GM12878 (cell line): ENCODE measurements around the gene PARVA. TPM values are rescaled to one million over a fixed set of nuclear protein-coding genes. Genes with fewer than 3 reads are reported as not detected.

ENCODE experiments used
- ATAC-seq: fragments of 200-7000 bp; cut with Tn5 transposase; 3 replicates; pipeline ENCODE4 v1.9.1; 2020; ENCODE audit warnings: mild to moderate bottlenecking, moderate library complexity
- BruUV-seq: library from RNA; stranded (reverse); fragments of 400-500 nt; replicated peaks from 2 replicates; lab custom pipeline; 2021; lab: Mats Ljungman, UMichigan
- CTCF ChIA-PET: fragments of 300-600 bp; sonication (Branson Sonifier 250); formaldehyde crosslinking; extraction: SDS; loops from one replicate; lab custom pipeline; 2021; ENCODE audit warnings: inconsistent platforms; lab: Yijun Ruan, JAX
- POLR2A ChIA-PET: fragments of 350-600 bp; formaldehyde crosslinking; extraction: SDS; loops from one replicate; lab custom pipeline; 2021; ENCODE audit warnings: inconsistent platforms; lab: Charles Lee
- RAD21 ChIA-PET: fragments of 300-600 bp; sonication (Branson Sonifier 250); formaldehyde crosslinking; loops from one replicate; lab custom pipeline; 2023; ENCODE audit warnings: antibody characterized with exemption; ENCODE audit not compliant: unreplicated experiment; lab: Charles Lee
- SMC1A ChIA-PET: fragments of 300-600 bp; sonication (Branson Sonifier 250); formaldehyde crosslinking; loops from one replicate; lab custom pipeline; 2023; ENCODE audit not compliant: unreplicated experiment, uncharacterized antibody; lab: Charles Lee
- DNase-seq: peaks from one replicate; pipeline ENCODE4 v3.0.0-alpha.2; 2011; ENCODE audit warnings: low read depth, low spot score
- FAIRE-seq: peaks from 3 replicates; lab custom pipeline; 2011; peaks lifted over from hg19 to GRCh38; lab: Jason Lieb, UNC
- H2AFZ ChIP-seq: 2 replicates; pipeline ENCODE4 v1.6.0; 2011; ENCODE audit warnings: low read depth, low read length, control low read depth; ENCODE audit not compliant: control insufficient read depth
- H3K27ac ChIP-seq: 2 replicates; pipeline ENCODE4 v1.5.1; 2011; ENCODE audit warnings: control low read depth; ENCODE audit not compliant: control insufficient read depth, insufficient read depth
- H3K27me3 ChIP-seq, 2 experiments: replicated peaks in 1 of 2; 2 replicates each; pipeline versions ENCODE4 v1.6.0 to v1.6.1; 2011; ENCODE audit warnings: low read length in 1 of 2; ENCODE audit not compliant: control insufficient read depth in 2 of 2, insufficient read depth in 2 of 2
- H3K36me3 ChIP-seq, 2 experiments: 2 replicates each; pipeline ENCODE4 v1.5.1; 2011; ENCODE audit warnings: low read length in 1 of 2; ENCODE audit not compliant: control insufficient read depth in 2 of 2, insufficient read depth in 2 of 2
- H3K4me1 ChIP-seq: 2 replicates; pipeline ENCODE4 v1.6.1; 2011; ENCODE audit warnings: mild to moderate bottlenecking, low read length, moderate library complexity, mixed read lengths; ENCODE audit not compliant: control insufficient read depth, insufficient read depth
- H3K4me2 ChIP-seq: 2 replicates; pipeline ENCODE4 v1.6.0; 2011; ENCODE audit warnings: control low read depth; ENCODE audit not compliant: control insufficient read depth, insufficient read depth
- H3K4me3 ChIP-seq: fragments of 200-600 bp; sonication (generic); 2 replicates; pipeline ENCODE4 v1.5.1; 2016
- H3K79me2 ChIP-seq: 2 replicates; pipeline ENCODE4 v1.6.0; 2011; ENCODE audit warnings: low read length; ENCODE audit not compliant: control insufficient read depth, insufficient read depth
- H3K9ac ChIP-seq: 2 replicates; pipeline ENCODE4 v1.8.0; 2011; ENCODE audit warnings: low read length, control low read depth, mixed read lengths; ENCODE audit not compliant: control insufficient read depth, insufficient read depth
- H3K9me3 ChIP-seq: replicated peaks from 3 replicates; pipeline ENCODE4 v1.5.1; 2011; ENCODE audit warnings: mild to moderate bottlenecking, low read length; ENCODE audit not compliant: control insufficient read depth, insufficient read depth
- H4K20me1 ChIP-seq: 2 replicates; pipeline ENCODE4 v1.6.0; 2011; ENCODE audit not compliant: control insufficient read depth, insufficient read depth
- FOS ChIP-seq: IDR thresholded peaks from 3 replicates; pipeline ENCODE4 v1.6.1; 2011; ENCODE audit warnings: borderline replicate concordance; ENCODE audit not compliant: insufficient read length; ENCODE audit errors: extremely low read depth
- HDAC6 ChIP-seq: fragments of 200-600 bp; sonication (generic); IDR thresholded peaks from one replicate; pipeline ENCODE4 v1.8.0; 2017; ENCODE audit warnings: antibody characterized with exemption; ENCODE audit not compliant: unreplicated experiment
- JUNB ChIP-seq: IDR thresholded peaks from 2 replicates; pipeline ENCODE4 v1.6.1; 2016; ENCODE audit warnings: antibody characterized with exemption, mild to moderate bottlenecking
- LARP7 ChIP-seq: fragments of 450-650 bp; IDR thresholded peaks from 2 replicates; pipeline ENCODE4 v1.6.1; 2017; ENCODE audit warnings: mild to moderate bottlenecking
- MEF2B ChIP-seq: fragments of 450-650 bp; IDR thresholded peaks from 2 replicates; pipeline ENCODE4 v1.6.1; 2018; ENCODE audit warnings: mild to moderate bottlenecking, moderate library complexity; ENCODE audit not compliant: partially characterized antibody, poor library complexity, severe bottlenecking
- NFYB ChIP-seq: IDR thresholded peaks from 2 replicates; pipeline ENCODE4 v1.6.1; 2011; ENCODE audit warnings: low read depth, mild to moderate bottlenecking, low read length, improper control_type of control experiment, moderate library complexity; ENCODE audit not compliant: insufficient read depth
- POLR2AphosphoS2 ChIP-seq: IDR thresholded peaks from 2 replicates; pipeline ENCODE4 v1.6.1; 2011; ENCODE audit warnings: low read depth, mild to moderate bottlenecking, low read length, improper control_type of control experiment, moderate library complexity
- RB1 ChIP-seq: fragments of 450-650 bp; formaldehyde crosslinking; IDR thresholded peaks from 2 replicates; pipeline ENCODE4 v1.6.1; 2017; ENCODE audit warnings: mild to moderate bottlenecking, borderline replicate concordance
- RCOR1 ChIP-seq: conservative IDR thresholded peaks from 2 replicates; pipeline ENCODE4 v1.6.1; 2012; ENCODE audit warnings: low read depth, low read length, improper control_type of control experiment
- SIX5 ChIP-seq: IDR thresholded peaks from 2 replicates; pipeline ENCODE4 v1.6.1; 2011; ENCODE audit warnings: mild to moderate bottlenecking, low read depth, low read length, moderate library complexity; ENCODE audit not compliant: severe bottlenecking
- SUZ12 ChIP-seq: fragments of 200-600 bp; sonication (generic); IDR thresholded peaks from one replicate; pipeline ENCODE4 v1.6.1; 2018; ENCODE audit warnings: antibody characterized with exemption, mild to moderate bottlenecking; ENCODE audit not compliant: unreplicated experiment
- TCF7 ChIP-seq: IDR thresholded peaks from 2 replicates; pipeline ENCODE4 v1.6.1; 2014; ENCODE audit warnings: antibody characterized with exemption, borderline replicate concordance
- ZNF217 ChIP-seq: fragments of 450-650 bp; IDR thresholded peaks from 2 replicates; pipeline ENCODE4 v1.6.1; 2017; ENCODE audit warnings: antibody characterized with exemption, mild to moderate bottlenecking
- ZNF274 ChIP-seq: IDR thresholded peaks from one replicate; pipeline ENCODE4 v1.8.0; 2011; ENCODE audit not compliant: insufficient read length, insufficient read depth
- WGBS: methylation state at CpG from one replicate; pipeline ENCODE4 v1.1.6; 2016; ENCODE audit warnings: low lambda C conversion rate; ENCODE audit not compliant: insufficient replicate concordance, insufficient coverage; ENCODE audit errors: missing lambda C conversion rate; 5-methylcytosine and 5-hydroxymethylcytosine counted together
- in situ Hi-C: fragments of 300-500 bp; cut with MboI; formaldehyde crosslinking; loops from 9 replicates; pipeline ENCODE4 v1.14.3; 2018; ENCODE audit warnings: mixed read lengths
- intact Hi-C: fragments of 100-400 bp; cut with micrococcal nuclease; formaldehyde crosslinking; loops from one replicate; pipeline ENCODE4 v1.14.2; 2022; ENCODE audit not compliant: unreplicated experiment
- polyA plus RNA-seq, 11 experiments: library from polyadenylated mRNA; depleted of rRNA in 4 of 11; unstranded in 6 of 11; stranded (reverse) in 5 of 11; fragments of >200 nt; fragmentation: Nextera tagmentation in 4 of 11; fragmentation: Illumina TruSeq in 1 of 11; extraction: Ambion mirVana in 4 of 11; extraction: Trizol in 1 of 11; gene quantifications; 1 replicate in 1 of 11; 2 replicates in 10 of 11; pipeline versions ENCODE4 v1.2.1 to v1.2.3, GENCODE V29; 2011 to 2016; ENCODE audit warnings: inconsistent platforms in 2 of 11, missing spikeins in 2 of 11, low read depth in 1 of 11
- total RNA-seq, 4 experiments: library from RNA; depleted of rRNA in 3 of 4; stranded (reverse); fragments of >200 nt in 3 of 4; fragmentation: Illumina TruSeq in 1 of 4; extraction: Trizol in 1 of 4; gene quantifications; 2 replicates each; pipeline versions ENCODE4 v1.2.1 to v1.2.3, GENCODE V29; 2013 to 2021
- TF ChIP-seq, protein P1 (sequence below): fragments of 450-650 bp; formaldehyde crosslinking; IDR thresholded peaks from 2 replicates; pipeline ENCODE4 v1.4.0; 2020; ENCODE audit warnings: mild to moderate bottlenecking, moderate library complexity
- TF ChIP-seq, protein P2 (sequence below): fragments of 450-650 bp; IDR thresholded peaks from 2 replicates; pipeline ENCODE4 v1.6.1; 2017; ENCODE audit warnings: antibody characterized with exemption, mild to moderate bottlenecking, moderate library complexity
- TF ChIP-seq, protein P3 (sequence below): IDR thresholded peaks from 2 replicates; pipeline ENCODE4 v1.6.1; 2012; ENCODE audit warnings: low read depth, low read length, improper control_type of control experiment

Gene PARVA
- total and polyA plus RNA-seq, 10 of the 15 experiments (the other 5 are each of a cell fraction or from before 2014, with no cell fraction given) = 0.01 to 0.44 (median 0.03) TPM; not detected in 7

DNA sequence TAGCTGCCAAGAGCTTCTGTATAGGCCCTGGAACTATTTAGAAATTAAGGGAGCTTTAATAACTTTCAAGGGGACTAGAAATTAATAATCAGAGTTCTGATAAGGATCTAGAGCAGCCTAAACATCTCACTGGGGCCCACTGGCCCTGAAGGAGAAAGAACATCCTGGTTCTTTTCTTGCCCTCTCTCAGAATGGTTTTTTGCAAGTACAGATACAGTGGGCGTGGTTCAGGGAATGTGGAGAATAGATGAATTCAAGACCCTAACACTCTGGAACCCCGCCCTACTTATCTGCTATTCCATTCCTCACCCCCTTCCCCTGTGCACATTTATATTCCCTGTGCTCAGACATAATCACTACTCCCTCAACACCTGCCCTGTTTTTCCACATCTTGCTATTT lies 90.2 kb downstream of the PARVA start (continued):
- TF ChIP-seq, protein P1, sequence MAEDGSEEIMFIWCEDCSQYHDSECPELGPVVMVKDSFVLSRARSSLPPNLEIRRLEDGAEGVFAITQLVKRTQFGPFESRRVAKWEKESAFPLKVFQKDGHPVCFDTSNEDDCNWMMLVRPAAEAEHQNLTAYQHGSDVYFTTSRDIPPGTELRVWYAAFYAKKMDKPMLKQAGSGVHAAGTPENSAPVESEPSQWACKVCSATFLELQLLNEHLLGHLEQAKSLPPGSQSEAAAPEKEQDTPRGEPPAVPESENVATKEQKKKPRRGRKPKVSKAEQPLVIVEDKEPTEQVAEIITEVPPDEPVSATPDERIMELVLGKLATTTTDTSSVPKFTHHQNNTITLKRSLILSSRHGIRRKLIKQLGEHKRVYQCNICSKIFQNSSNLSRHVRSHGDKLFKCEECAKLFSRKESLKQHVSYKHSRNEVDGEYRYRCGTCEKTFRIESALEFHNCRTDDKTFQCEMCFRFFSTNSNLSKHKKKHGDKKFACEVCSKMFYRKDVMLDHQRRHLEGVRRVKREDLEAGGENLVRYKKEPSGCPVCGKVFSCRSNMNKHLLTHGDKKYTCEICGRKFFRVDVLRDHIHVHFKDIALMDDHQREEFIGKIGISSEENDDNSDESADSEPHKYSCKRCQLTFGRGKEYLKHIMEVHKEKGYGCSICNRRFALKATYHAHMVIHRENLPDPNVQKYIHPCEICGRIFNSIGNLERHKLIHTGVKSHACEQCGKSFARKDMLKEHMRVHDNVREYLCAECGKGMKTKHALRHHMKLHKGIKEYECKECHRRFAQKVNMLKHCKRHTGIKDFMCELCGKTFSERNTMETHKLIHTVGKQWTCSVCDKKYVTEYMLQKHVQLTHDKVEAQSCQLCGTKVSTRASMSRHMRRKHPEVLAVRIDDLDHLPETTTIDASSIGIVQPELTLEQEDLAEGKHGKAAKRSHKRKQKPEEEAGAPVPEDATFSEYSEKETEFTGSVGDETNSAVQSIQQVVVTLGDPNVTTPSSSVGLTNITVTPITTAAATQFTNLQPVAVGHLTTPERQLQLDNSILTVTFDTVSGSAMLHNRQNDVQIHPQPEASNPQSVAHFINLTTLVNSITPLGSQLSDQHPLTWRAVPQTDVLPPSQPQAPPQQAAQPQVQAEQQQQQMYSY = no peak
- TF ChIP-seq RB1 = no peak
- no peak for TF ChIP-seq MEF2B
- TF ChIP-seq, protein P2, sequence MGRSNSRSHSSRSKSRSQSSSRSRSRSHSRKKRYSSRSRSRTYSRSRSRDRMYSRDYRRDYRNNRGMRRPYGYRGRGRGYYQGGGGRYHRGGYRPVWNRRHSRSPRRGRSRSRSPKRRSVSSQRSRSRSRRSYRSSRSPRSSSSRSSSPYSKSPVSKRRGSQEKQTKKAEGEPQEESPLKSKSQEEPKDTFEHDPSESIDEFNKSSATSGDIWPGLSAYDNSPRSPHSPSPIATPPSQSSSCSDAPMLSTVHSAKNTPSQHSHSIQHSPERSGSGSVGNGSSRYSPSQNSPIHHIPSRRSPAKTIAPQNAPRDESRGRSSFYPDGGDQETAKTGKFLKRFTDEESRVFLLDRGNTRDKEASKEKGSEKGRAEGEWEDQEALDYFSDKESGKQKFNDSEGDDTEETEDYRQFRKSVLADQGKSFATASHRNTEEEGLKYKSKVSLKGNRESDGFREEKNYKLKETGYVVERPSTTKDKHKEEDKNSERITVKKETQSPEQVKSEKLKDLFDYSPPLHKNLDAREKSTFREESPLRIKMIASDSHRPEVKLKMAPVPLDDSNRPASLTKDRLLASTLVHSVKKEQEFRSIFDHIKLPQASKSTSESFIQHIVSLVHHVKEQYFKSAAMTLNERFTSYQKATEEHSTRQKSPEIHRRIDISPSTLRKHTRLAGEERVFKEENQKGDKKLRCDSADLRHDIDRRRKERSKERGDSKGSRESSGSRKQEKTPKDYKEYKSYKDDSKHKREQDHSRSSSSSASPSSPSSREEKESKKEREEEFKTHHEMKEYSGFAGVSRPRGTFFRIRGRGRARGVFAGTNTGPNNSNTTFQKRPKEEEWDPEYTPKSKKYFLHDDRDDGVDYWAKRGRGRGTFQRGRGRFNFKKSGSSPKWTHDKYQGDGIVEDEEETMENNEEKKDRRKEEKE = no peak
- no peak for TF ChIP-seq JUNB

DNA sequence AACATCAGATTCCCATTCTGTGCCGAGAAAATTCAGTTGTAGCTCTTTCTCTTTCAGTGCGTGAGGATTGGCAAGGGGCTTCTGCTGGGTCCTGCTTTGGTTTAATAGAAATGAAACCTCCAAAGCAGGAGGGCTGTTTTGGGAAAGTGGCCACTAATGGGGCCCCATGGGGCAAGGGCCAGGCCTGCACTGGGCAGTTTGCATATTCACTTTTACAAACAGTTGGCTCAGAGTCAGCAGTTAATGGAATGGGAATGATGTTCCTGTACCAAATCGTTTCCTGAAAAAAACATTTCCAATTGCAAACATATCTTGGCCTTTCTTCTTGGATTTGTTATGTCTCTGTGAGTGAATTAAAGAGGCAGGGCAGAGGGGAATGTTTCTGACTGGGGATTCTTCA lies 92.1 kb downstream of the PARVA start:
- Histone ChIP-seq H3K4me1 (no peaks in the 10 kb centered on the region), H3K4me3 (no peak overlapping the region), H3K79me2 (no peaks in the 10 kb centered on the region), H3K9me3 (no peaks in the 10 kb centered on the region), H3K4me2 (no peak overlapping the region), H3K9ac (no peak overlapping the region), H4K20me1 (no peaks in the 10 kb centered on the region), H2AFZ (no peak overlapping the region), H3K27ac (no peak overlapping the region), H3K27me3 (no peaks in the 10 kb centered on the region; a peak in 1 of 4 replicates), H3K36me3 (no peaks in the 10 kb centered on the region)
- in situ Hi-C loops (no loop called here), intact Hi-C loops (no loop called here)
- FAIRE-seq (no peak), DNase-seq (no peak), ATAC-seq (no peak)
- CTCF ChIA-PET = no interaction called here
- SMC1A ChIA-PET = no interaction called here
- 31% methylated on average over 3 of the region's 3 CpGs for WGBS
- RAD21 ChIA-PET = no interaction called here
- POLR2A ChIA-PET = no interaction called here
- no TSS peak for BruUV-seq
- TF ChIP-seq TCF7 (no peak), HDAC6 (no peak), LARP7 (no peak), FOS (no peak), NFYB (no peak), POLR2AphosphoS2 (no peak), SUZ12 (no peak), SIX5 (no peak), ZNF274 (no peak), ZNF217 (no peak), RCOR1 (no peak)
- TF ChIP-seq, protein P3, sequence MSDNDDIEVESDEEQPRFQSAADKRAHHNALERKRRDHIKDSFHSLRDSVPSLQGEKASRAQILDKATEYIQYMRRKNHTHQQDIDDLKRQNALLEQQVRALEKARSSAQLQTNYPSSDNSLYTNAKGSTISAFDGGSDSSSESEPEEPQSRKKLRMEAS = no peak
